Hindlimb muscle (tissue), 1 donor: Measurements from ENCODE around the gene USP12. TPM values are rescaled to one million over a fixed set of nuclear protein-coding genes. Genes with fewer than 3 reads are reported as not detected.

Source experiments
- DNase-seq: peaks from one replicate; pipeline ENCODE4 v3.0.0-alpha.2; 2013
- polyA plus RNA-seq: library from polyadenylated mRNA; unstranded; fragments of 120-200 nt; gene quantifications from one replicate; pipeline ENCODE4 v1.2.1, GENCODE V29; 2013; ENCODE audit not compliant: insufficient read length

Gene USP12
- polyA plus RNA-seq, 1 donor, result 21.9 TPM

GRCh38 chr13:27028683-27029480 is 142.7 kb downstream of the USP12 start:
- DNase-seq, result no peak

DNA sequence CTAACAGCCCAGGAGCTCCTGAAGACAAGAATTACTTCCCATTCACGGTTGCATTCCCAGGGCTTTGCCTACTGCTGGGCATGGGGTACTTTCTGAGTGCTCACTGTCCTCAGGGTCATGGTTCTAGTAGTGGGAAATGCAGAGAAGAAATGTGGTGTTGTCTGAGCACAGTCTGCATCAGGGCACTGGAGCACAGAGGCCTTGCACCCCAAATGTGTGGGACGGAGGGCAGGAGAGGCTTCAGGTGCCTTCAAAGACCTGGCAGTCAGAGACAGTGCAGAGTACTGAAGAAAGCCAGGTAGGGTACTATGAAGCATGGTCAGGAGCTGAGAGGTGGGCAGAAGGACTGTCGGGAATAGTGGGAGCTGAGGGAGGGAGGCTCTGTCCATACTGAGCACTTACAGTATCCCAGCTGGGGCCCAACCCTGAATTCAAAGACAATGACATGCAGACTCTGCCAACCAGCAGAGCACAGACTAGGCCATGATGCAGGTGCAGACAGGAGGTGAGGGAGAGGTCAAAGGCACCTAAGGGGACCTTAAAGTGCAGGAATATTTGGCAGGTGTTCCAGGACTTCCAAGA is 144.4 kb downstream of the USP12 start:
- no peak for DNase-seq

DNA sequence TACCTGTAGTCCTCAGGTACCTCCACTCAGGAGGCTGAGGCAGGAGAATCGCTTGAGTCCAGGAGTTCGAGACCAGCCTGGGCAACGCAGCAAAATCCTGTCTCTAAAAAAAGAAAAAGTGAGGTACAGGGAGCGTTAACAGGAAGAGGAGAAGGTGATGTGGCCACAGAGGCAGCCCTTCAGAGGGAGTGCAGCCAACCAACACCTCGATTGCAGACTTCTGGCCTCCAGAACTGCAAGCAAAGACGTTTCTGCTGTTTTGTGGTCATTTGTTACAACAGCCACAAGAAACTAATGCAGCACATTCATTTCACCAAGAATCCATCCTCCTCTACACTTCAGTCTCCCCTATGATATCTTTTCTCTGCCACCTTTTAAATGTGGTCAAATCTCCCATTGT is 145.2 kb downstream of the USP12 start:
- no peak for DNase-seq

GRCh38 chr13:27024776-27025492 is 146.7 kb downstream of the USP12 start:
- no peak for DNase-seq

- DNase-seq, result no peak
These were observed 147.5 kb downstream of the USP12 start for GRCh38 chr13:27024074-27024461.

GRCh38 chr13:27023385-27024073 is 148.1 kb downstream of the USP12 start:
- no peak for DNase-seq

DNA sequence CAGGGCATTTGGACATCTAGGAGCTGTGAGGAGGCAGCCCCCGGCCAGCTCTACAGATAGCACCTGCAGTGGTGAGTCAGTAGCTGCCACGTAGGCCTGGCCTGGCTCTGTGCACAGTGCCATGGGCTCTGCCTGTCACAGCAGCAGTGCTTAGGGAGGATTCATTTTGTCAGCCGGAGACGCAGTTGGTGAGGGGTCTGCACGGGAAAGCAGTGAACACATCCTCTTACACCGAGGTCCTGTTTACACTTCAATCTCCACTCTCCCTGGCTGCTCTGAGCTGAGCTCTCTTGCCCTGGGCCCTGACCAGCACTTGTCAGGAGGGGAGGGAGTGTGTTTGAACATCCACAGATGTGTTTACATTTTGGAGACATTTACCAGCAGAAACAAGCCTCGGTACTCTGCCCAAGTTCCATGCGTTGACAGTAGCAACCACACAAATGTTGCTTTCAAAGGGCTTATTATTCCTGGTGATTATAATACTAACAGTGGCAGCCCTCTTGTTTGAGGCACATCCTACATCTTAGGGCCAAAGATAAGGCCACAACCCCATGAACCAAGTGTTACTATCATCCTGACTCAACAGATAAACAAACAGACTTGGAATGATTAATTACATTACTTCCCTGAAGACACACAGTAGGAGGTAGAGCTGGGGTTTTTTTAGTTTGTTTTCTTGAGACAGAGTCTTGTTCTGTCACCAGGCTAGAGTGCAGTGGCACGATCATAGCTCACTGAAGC is 148.9 kb downstream of the USP12 start:
- DNase-seq, result no peak

DNA sequence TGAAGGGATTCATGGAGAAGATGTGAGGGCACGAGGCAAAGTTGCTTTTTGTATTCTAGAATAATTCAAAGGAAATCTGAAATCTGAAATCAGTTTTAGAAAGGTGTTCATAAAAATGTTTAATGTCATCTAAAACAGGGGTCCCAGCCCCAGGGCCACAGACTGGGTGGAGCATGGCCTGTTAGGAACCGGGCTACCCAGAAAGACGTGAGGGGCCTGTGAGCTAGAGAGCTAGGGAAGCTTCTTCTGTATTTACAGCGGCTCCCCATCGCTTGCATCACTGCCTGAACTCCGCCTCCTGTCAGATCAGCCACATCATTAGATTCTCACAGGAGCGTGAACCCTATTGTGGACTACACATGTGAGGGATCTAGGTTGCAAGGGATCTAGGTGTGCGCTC is 151.2 kb downstream of the USP12 start:
- DNase-seq, result no peak

- DNase-seq, result no peak
These were observed 152.7 kb downstream of the USP12 start for GRCh38 chr13:27018882-27019281.

- no peak for DNase-seq
These were observed 153.2 kb downstream of the USP12 start for GRCh38 chr13:27018344-27018861.

- no peak for DNase-seq
These were observed 154.7 kb downstream of the USP12 start for GRCh38 chr13:27016875-27017274.

Other genes with a start within 250 kb of the USP12 start
- gene RPL21, start 79.7 kb upstream of the USP12 start, polyA plus RNA-seq, result 945 TPM
- gene RASL11A, start 99.0 kb upstream of the USP12 start, polyA plus RNA-seq, result 3.6 TPM